T-helper 1 cell treated with Interleukin-12 subunit alpha and Interleukin-12 subunit beta and Interleukin-4 antibody, amounts not matched to agents 30 ng/mL and 1 ng/mL, for 36 hours (primary cell): ENCODE results near the gene SP6. TPM values are rescaled to one million over a fixed set of nuclear protein-coding genes. Genes with fewer than 3 reads are reported as not detected.

Experiments
- intact Hi-C: fragments of 100-400 bp; cut with micrococcal nuclease; formaldehyde crosslinking; loops from one replicate; pipeline ENCODE4 v1.15.1; 2024
- total RNA-seq: library from RNA; stranded (reverse); gene quantifications from 2 replicates; pipeline ENCODE4 v1.2.3, GENCODE V29; 2022

SP6 gene
- total RNA-seq, 1 donor from 2014 or later, result 0.12 TPM

- intact Hi-C loops, result no loop called here
Measured at GRCh38 chr17:47838636-47839035, 12.3 kb downstream of the SP6 start.

- intact Hi-C loops, result no loop called here
Measured at GRCh38 chr17:47837401-47838039, 13.4 kb downstream of the SP6 start.

DNA sequence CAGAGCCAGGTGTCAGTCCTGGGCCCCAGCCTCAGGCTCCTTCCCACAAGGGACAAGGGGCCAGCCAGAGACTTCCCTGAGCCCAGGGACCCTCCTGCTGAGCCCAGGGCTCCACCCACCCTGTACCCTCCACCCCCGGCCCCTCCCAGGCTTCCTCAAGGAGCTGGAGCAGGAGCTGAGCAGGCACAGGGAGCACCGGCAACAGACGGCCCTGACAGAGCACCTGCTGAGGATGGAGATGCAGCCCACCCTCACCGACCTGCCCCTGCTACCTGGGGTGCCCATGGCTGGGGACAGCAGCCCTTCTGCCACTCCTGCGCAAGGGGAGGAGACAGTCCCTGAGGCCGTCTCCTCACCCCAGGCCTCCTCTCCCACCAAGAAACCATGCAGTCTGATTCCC lies 14.4 kb downstream of the SP6 start:
- intact Hi-C loops, result no loop called here

GRCh38 chr17:47834756-47835155 lies 16.2 kb downstream of the SP6 start:
- intact Hi-C loops, result loop anchor here (5.0 kb wide), 2 partner anchors 273 to 1358 kb away; partner anchors contain the start of gene SNX11

DNA sequence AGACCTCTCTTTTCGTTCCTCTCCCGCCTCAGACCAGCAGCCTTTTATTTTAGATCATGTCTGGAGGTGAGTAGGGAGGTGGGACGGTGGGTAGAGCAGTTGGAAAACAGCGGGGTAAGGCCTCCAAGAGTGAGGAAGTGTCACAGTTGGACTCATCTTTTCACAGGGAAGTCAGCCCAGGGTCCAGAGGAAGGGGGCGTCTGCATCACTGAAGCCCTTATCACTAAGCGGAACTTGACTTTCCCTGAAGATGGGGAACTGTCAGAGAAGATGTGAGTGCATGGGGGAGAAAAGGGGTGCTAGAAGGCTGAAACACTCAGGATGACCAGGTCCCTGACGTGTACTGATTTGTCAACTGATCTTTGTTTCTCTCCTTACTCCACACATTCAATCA lies 19.0 kb downstream of the SP6 start:
- intact Hi-C loops, result loop anchor here (1.0 to 5.0 kb wide), 9 partner anchors 9 to 1360 kb away; partner anchors contain the start of genes CDK5RAP3, KPNB1, NFE2L1 and OSBPL7

DNA sequence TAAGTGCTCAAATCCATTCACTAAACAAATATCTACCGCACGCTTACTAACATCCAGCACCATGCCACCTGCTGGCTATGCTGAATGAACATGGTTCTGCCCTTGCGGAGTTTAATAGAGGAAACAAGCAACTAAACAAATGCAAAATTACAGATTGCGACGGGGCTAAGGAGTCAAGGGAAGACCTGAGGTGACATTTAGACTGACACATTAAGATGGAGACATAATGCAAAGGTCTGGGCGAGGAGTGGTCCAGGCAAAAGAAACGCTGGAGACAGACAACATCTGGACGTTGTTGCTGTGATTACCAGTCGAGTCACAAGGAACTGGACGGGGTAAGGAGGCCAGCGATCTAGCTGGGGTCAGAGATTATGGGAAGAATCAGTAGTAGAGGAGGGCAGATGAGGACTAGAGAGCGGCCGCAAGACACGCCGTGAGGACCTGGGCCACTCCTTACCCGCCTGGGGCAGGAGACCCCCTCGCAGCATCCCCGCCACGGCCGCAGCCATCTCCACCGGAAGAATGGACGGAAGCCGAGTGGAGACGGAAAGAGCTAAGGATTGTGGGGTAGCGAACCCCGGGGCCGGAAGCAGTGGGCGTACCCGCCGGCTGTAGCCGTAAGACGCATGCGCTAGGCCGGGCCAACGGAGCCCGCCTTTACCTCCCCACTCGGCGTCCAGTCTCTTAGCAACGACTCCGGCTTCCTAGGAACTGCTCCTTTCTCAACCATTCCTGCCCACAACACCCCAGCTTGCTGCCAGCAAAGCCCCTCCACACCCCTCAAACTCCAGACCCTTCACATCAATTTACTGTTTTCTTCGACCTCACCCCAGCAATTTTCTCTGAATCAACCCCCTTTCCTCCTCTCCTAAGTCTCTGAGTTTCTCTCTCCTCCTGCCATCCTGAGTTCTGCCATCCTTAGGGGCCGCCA lies 19.7 kb downstream of the SP6 start, which contains the start of the genes LRRC46 and MRPL10:
Gene LRRC46, plus strand, starts transcription at position 668 of the 931 bp plus-strand sequence. CDS start 320 bp downstream, outside the sequence.
Gene MRPL10, minus strand, starts transcription at position 539 of the 931 bp plus-strand sequence. Its CDS starts 30 bp downstream, at position 509.
- intact Hi-C loops, result loop anchor here (1.0 to 5.0 kb wide), 9 partner anchors 10 to 1361 kb away; partner anchors contain the start of genes CDK5RAP3, KPNB1, NFE2L1 and OSBPL7

GRCh38 chr17:47830396-47831002 lies 20.5 kb downstream of the SP6 start:
- intact Hi-C loops, result loop anchor here (1.0 to 5.0 kb wide), 9 partner anchors 9 to 1362 kb away; partner anchors contain the start of genes CDK5RAP3, KPNB1, NFE2L1 and OSBPL7

- intact Hi-C loops, result loop anchor here (2.0 to 5.0 kb wide), 3 partner anchors 141 to 1362 kb away; partner anchors contain the start of genes CDK5RAP3 and SNX11
Measured at GRCh38 chr17:47829870-47830269, 21.1 kb downstream of the SP6 start.

GRCh38 chr17:47823519-47823918 lies 27.4 kb downstream of the SP6 start:
- intact Hi-C loops, result no loop called here

DNA sequence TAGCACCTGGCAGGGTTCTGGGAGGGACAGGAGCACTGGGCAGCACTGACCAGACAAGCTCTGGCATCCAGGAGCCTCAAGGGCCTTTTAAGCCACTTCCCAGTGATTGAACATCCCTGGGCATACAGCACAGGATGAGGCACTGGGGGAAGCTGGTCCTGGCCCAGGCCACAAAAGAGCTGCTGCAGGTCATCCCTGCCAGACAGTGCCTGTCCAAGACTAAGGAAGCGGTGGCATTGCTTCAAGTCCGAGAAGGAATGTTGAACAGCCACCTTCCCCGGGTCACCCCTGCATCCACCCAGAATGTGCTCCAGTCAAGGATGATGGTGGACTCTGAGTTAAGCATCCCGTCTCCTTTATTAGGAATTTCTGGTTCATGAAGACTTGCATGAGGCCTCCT lies 28.2 kb downstream of the SP6 start:
- intact Hi-C loops, result no loop called here

DNA sequence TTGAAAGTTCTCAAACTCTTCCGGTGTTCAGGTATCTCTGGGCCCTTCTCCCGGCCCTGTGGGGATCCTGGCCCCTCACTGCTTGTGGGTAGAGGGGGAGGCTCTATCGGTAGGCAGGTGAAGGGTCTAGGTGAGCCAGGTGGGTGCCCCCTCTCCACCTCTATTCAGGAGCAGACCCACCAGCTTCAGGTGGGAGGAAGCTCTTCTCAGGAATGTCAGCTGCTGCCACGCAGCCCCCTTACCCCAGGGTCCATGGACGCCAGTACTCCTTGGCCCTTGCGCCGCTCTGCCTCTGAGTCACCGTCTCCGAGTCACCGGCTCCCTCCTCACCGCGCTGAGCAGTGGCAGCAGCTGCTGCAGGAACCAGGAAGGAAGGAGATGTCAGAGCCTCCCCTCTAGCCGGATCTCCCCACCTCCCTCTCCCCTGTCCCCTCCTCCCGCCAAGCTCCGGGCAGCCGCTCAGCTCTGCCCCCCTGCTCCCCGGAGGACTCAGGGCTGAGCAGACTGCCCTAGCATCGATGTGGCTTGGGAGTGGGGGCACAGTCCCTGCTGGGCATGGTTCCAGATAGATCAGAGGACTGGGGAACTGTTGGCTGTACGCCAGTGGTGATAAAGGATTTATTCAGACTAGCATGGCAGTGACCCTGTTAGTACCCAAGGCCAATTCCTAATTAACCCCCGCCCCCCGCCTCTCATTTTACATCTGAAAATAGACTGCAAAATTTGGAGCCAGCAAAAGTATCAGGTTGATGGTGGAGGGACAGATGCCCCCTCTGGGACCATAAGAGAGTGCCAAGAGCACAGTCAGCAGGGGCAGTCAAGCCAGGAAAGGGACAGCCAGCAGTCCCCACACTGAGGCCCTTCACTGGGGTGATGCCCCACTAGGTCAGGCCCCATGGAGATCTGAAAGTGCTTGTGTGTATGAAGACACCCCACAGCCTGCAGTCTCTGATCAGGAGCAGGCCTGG lies 29.3 kb downstream of the SP6 start, which contains the start of gene OSBPL7:
Gene OSBPL7, minus strand, starts transcription at position 371 of the 968 bp plus-strand sequence. CDS start 1,516 bp downstream, outside the sequence.
- intact Hi-C loops, result loop anchor here (1.0 kb wide), 1 partner anchor 10 kb away; the partner anchor contains the start of genes LRRC46 and MRPL10

DNA sequence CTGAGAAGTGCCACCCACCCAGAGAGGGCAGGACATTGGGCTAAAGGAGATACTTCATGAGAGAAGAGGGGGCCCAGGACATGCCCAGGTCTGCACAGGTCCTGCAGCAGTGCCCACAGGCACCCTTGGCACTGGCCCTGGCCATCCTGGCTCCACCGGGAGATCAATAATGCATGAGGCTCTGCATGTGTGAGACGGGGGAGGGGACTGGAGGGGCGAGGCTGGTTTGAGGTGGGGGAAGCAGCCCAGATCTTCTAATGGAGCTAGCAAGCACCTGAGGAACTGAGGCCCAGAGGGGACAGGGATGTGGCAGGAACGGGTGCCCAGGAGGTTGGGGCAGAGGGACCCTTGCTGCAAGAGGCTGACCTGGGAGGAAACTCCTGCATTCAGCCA lies 29.9 kb downstream of the SP6 start:
- intact Hi-C loops, result loop anchor here (1.0 kb wide), 1 partner anchor 10 kb away; the partner anchor contains the start of genes LRRC46 and MRPL10

DNA sequence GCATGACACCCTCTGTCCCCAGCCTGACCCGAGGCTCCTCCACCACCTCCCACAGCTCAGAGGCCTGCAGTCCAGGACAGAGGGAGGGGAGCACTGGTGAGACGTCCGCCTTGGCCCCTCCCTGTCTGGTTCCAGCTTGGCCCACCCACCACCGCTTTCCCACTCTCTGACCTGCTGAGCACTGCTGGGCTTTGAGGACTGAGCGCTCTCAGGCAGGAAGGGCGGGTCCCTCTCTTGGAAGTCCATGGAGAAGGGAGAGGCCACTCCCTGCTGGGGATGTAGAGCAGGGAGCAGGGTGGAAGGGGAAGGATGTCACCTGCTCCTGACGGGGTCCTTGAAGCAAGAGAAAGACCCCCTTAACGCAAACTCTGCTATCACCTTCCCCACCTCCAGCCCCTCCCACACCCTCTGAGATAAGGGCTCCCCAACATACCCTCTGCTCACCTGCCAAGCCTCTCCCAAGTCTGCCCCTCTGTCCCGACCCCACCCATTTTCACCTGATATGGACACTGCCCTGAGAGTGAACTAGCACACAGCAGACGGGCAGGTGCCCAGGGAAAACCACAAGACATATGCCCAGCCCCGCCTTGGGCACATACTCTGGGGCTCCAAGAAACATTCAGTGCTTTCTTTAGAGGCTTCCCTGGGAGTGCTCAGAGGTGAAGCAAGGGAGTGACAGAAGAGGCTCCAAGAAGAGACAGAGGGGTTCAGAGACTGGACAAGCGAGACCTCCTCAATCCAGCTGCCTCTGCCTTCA lies 30.8 kb downstream of the SP6 start:
- intact Hi-C loops, result no loop called here

DNA sequence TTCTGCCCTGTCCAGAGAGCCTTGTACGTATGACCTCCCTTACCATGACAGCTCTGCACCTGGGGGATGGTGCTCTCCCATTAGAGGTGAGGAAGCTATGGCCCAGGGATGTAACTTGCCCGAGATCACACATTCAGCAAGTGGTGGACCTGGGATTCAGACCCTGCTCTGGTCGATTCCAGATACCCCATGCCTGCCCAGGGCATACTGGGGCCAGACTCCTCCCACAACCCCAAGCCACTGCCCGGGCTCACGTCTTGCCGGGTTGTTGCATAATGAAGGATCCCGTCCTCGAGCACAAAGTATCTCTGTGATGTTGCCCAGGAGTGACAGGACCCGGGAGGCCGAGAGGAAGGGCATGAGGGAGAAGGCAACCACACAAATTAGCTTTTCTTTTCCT lies 31.5 kb downstream of the SP6 start:
- intact Hi-C loops, result no loop called here

- intact Hi-C loops, result no loop called here
Measured at GRCh38 chr17:47818002-47818695, 32.8 kb downstream of the SP6 start.

- intact Hi-C loops, result no loop called here
Measured at GRCh38 chr17:47816947-47817346, 34.0 kb downstream of the SP6 start.

- intact Hi-C loops, result no loop called here
Measured at GRCh38 chr17:47816111-47816735, 34.7 kb downstream of the SP6 start.
